AG09319 (cell line): ENCODE results near the gene MGLL.

Experiments
- DNase-seq: peaks from one replicate; pipeline ENCODE4 v3.0.0-alpha.2; 2010; ENCODE audit warnings: low read depth; ENCODE audit errors: extremely low read depth
- CTCF ChIP-seq: IDR thresholded peaks from 2 replicates; pipeline ENCODE4 v1.5.1; 2011; ENCODE audit warnings: low read depth, mild to moderate bottlenecking, inconsistent platforms, low read length, moderate library complexity

MGLL gene

GRCh38 chr3:127811717-127812116, 10.6 kb downstream of the MGLL start:
- no peak for TF ChIP-seq CTCF
- no peak for DNase-seq

- no peak for DNase-seq
- TF ChIP-seq CTCF: no peak
Measured at GRCh38 chr3:127809611-127810010, 12.7 kb downstream of the MGLL start.

GRCh38 chr3:127809211-127809610, 13.1 kb downstream of the MGLL start:
- TF ChIP-seq CTCF: no peak
- no peak for DNase-seq

GRCh38 chr3:127808197-127808596, 14.1 kb downstream of the MGLL start:
- no peak for TF ChIP-seq CTCF
- DNase-seq: no peak

GRCh38 chr3:127805026-127805753, 17.1 kb downstream of the MGLL start:
- TF ChIP-seq CTCF: no peak
- DNase-seq: no peak

GRCh38 chr3:127804141-127804540, 18.2 kb downstream of the MGLL start:
- no peak for DNase-seq
- TF ChIP-seq CTCF: no peak

GRCh38 chr3:127803619-127804018, 18.7 kb downstream of the MGLL start:
- peak; percentile 69 for DNase-seq
- TF ChIP-seq CTCF: no peak
